ENCODE data around the gene NPPA.
"Not testable (repeated sequence)": the region's sequence is repeated elsewhere in the genome, so short reads cannot be mapped to it uniquely, and the experiment has no call there.

Gene NPPA

GRCh38 chr1:11807133-11807532 is 40.5 kb downstream of the NPPA start:
- no peak for DNase-seq (ENCODE audit: low read depth)

GRCh38 chr1:11806307-11806936 is 41.2 kb downstream of the NPPA start:
- DNase-seq (ENCODE audit: low read depth): no peak

GRCh38 chr1:11805422-11806306 is 41.9 kb downstream of the NPPA start, which contains the start of the genes CLCN6 and MTHFR:
TSS of gene CLCN6 (plus strand) at chr1:11806191. CDS start at chr1:11806263, 72 bp downstream.
TSS of gene MTHFR (minus strand) at chr1:11805964. CDS start at chr1:11803116, 2,848 bp downstream.
- DNase-seq (ENCODE audit: low read depth): peak; percentile 99

GRCh38 chr1:11804666-11805421 is 42.7 kb downstream of the NPPA start:
- peak; percentile 11 for DNase-seq (ENCODE audit: low read depth)

- DNase-seq (ENCODE audit: low read depth): not testable (repeated sequence)
These were observed 43.5 kb downstream of the NPPA start for GRCh38 chr1:11803924-11804665.

GRCh38 chr1:11802973-11803885 is 44.4 kb downstream of the NPPA start:
- peak; percentile 68 for DNase-seq (ENCODE audit: low read depth)

GRCh38 chr1:11802616-11802972 is 45.0 kb downstream of the NPPA start:
- no peak for DNase-seq (ENCODE audit: low read depth)

- DNase-seq (ENCODE audit: low read depth): no peak
These were observed 46.7 kb downstream of the NPPA start for GRCh38 chr1:11800756-11801433.

- DNase-seq (ENCODE audit: low read depth): no peak
These were observed 47.2 kb downstream of the NPPA start for GRCh38 chr1:11800391-11800755.

- DNase-seq (ENCODE audit: low read depth): no peak
These were observed 47.7 kb downstream of the NPPA start for GRCh38 chr1:11799896-11800295.

- no peak for DNase-seq (ENCODE audit: low read depth)
These were observed 48.5 kb downstream of the NPPA start for GRCh38 chr1:11799099-11799498.

GRCh38 chr1:11797525-11798216 is 49.9 kb downstream of the NPPA start:
- no peak for DNase-seq (ENCODE audit: low read depth)

- DNase-seq (ENCODE audit: low read depth): no peak
These were observed 51.4 kb downstream of the NPPA start for GRCh38 chr1:11796036-11796828.
